ENCODE results near the gene CYSRT1.

DNA sequence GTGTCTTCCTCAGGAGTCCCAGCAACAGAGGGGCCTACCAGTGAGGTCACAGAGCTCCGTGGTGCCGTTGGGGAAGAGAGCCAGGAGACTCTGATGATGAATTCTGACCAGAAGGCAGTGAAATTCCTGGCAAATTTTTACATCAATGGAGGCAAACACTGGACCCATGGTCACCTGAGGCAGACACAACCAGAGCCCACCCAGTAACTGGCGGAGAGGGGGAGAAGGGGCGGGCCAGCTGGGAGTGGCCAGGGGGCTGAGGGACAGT is 26.2 kb downstream of the CYSRT1 start, which contains the start of gene STPG3:
- TF ChIP-seq, protein P1, sequence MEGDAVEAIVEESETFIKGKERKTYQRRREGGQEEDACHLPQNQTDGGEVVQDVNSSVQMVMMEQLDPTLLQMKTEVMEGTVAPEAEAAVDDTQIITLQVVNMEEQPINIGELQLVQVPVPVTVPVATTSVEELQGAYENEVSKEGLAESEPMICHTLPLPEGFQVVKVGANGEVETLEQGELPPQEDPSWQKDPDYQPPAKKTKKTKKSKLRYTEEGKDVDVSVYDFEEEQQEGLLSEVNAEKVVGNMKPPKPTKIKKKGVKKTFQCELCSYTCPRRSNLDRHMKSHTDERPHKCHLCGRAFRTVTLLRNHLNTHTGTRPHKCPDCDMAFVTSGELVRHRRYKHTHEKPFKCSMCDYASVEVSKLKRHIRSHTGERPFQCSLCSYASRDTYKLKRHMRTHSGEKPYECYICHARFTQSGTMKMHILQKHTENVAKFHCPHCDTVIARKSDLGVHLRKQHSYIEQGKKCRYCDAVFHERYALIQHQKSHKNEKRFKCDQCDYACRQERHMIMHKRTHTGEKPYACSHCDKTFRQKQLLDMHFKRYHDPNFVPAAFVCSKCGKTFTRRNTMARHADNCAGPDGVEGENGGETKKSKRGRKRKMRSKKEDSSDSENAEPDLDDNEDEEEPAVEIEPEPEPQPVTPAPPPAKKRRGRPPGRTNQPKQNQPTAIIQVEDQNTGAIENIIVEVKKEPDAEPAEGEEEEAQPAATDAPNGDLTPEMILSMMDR (IDR thresholded peaks at IDR 0.05) = no peak
- no peak for TF ChIP-seq POLR2A (IDR thresholded peaks at IDR 0.05)
